ENCODE results near the gene CARHSP1.

CARHSP1 gene

DNA sequence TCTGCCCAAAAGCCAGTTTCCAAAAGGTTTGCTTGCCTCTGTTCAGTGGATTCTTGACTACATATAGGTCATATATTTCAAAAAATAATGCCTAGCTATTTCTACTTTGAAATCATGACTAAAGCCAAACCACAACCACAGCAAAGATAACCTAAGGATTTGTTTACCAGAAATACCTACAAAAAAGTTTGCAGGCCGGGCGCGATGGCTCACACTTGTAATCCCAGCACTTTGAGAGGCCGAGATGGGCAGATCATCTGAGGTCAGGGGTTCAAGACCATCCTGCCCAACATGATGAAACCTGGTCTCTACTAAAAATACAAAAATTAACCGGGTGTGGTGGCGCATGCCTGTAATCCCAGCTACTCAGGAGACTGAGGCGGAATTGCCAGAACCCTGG, 15.2 kb downstream of the CARHSP1 start:
- peaks cover 8% of the 10 kb centered on the region; the same call in 1 of the 2 replicates for H3K79me2 ChIP-seq (ENCODE audit: insufficient read depth, low read length)
- TF ChIP-seq EZH2phosphoT487 (IDR thresholded peaks at IDR 0.05; ENCODE audit: borderline replicate concordance) (no peak), CTCF (conservative IDR thresholded peaks at IDR 0.05; ENCODE audit: low read length) (no peak)
- H3K36me3 ChIP-seq (ENCODE audit: insufficient read depth, low read length), result peaks cover 68% of the 10 kb centered on the region; the same call in 1 of the 2 replicates

DNA sequence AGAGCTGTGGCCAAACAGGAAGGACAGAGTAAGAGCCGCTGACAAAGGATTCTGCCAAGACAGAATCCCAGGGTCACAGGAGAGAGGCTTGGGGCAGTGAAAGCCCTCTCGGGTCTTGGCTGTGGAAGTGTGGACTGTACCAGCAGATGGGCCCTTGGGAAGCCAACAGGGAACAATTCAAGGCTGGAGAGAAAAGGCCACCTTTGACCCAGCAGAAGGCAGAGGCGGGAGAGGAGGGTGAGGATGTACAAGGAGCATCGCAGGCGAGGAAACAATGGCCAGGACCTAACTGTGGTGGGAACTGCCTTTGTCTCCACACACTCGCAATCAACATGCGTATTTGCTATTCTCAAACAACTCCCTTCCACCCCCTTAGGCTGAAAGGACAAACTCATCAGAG, 15.7 kb downstream of the CARHSP1 start:
- no peak overlapping the region for H3K4me3 ChIP-seq (ENCODE audit: low read length, poor library complexity, severe bottlenecking)
- no peak overlapping the region for H3K4me2 ChIP-seq (ENCODE audit: low read depth, low read length, poor library complexity, severe bottlenecking)
- H3K4me1 ChIP-seq (ENCODE audit: insufficient read depth, low read length, poor library complexity, severe bottlenecking), result no peaks in the 10 kb centered on the region
- H3K9me3 ChIP-seq (ENCODE audit: insufficient read depth, low read depth, low read length), result no peaks in the 10 kb centered on the region
- no peaks in the 10 kb centered on the region for H3F3A ChIP-seq (ENCODE audit: low read depth)
- no peak overlapping the region for H3K9ac ChIP-seq (ENCODE audit: low read depth, low read length, poor library complexity, severe bottlenecking)
- no peak overlapping the region for H2AFZ ChIP-seq (ENCODE audit: low read length)
- H3K79me2 ChIP-seq (ENCODE audit: insufficient read depth, low read length), result peaks cover 3% of the 10 kb centered on the region; the same call in 1 of the 2 replicates
- H3K9me2 ChIP-seq (replicated peaks; ENCODE audit: low read depth, low read length), result no peaks in the 10 kb centered on the region
- H4K20me1 ChIP-seq (ENCODE audit: insufficient read depth, low read length, poor library complexity, severe bottlenecking), result no peaks in the 10 kb centered on the region
- TF ChIP-seq EZH2phosphoT487 (IDR thresholded peaks at IDR 0.05; ENCODE audit: borderline replicate concordance) (no peak), CTCF (conservative IDR thresholded peaks at IDR 0.05; ENCODE audit: low read length) (no peak)
- H3K36me3 ChIP-seq (ENCODE audit: insufficient read depth, low read length), result peaks cover 63% of the 10 kb centered on the region; the same call in 1 of the 2 replicates
- H3K27me3 ChIP-seq (ENCODE audit: insufficient read depth, low read length, poor library complexity, severe bottlenecking), result no peaks in the 10 kb centered on the region

More for the DNA sequence above, 15.2 kb downstream of the CARHSP1 start:
- Histone ChIP-seq H4K20me1 (ENCODE audit: insufficient read depth, low read length, poor library complexity, severe bottlenecking) (no peaks in the 10 kb centered on the region), H3K27me3 (ENCODE audit: insufficient read depth, low read length, poor library complexity, severe bottlenecking) (no peaks in the 10 kb centered on the region), H3K4me3 (ENCODE audit: low read length, poor library complexity, severe bottlenecking) (no peak overlapping the region), H3F3A (ENCODE audit: low read depth) (no peaks in the 10 kb centered on the region), H3K9me2 (replicated peaks; ENCODE audit: low read depth, low read length) (no peaks in the 10 kb centered on the region), H3K9me3 (ENCODE audit: insufficient read depth, low read depth, low read length) (no peaks in the 10 kb centered on the region), H3K4me2 (ENCODE audit: low read depth, low read length, poor library complexity, severe bottlenecking) (no peak overlapping the region), H3K9ac (ENCODE audit: low read depth, low read length, poor library complexity, severe bottlenecking) (no peak overlapping the region), H2AFZ (ENCODE audit: low read length) (no peak overlapping the region), H3K4me1 (ENCODE audit: insufficient read depth, low read length, poor library complexity, severe bottlenecking) (no peaks in the 10 kb centered on the region)

- Histone ChIP-seq H3K4me3 (ENCODE audit: low read length, poor library complexity, severe bottlenecking) (no peak overlapping the region), H3K9ac (ENCODE audit: low read depth, low read length, poor library complexity, severe bottlenecking) (no peak overlapping the region), H3K9me3 (ENCODE audit: insufficient read depth, low read depth, low read length) (no peaks in the 10 kb centered on the region), H3K9me2 (replicated peaks; ENCODE audit: low read depth, low read length) (no peaks in the 10 kb centered on the region), H3F3A (ENCODE audit: low read depth) (no peaks in the 10 kb centered on the region), H4K20me1 (ENCODE audit: insufficient read depth, low read length, poor library complexity, severe bottlenecking) (no peaks in the 10 kb centered on the region), H2AFZ (ENCODE audit: low read length) (no peak overlapping the region), H3K4me1 (ENCODE audit: insufficient read depth, low read length, poor library complexity, severe bottlenecking) (no peaks in the 10 kb centered on the region), H3K4me2 (ENCODE audit: low read depth, low read length, poor library complexity, severe bottlenecking) (no peak overlapping the region), H3K79me2 (ENCODE audit: insufficient read depth, low read length) (no peaks in the 10 kb centered on the region), H3K36me3 (ENCODE audit: insufficient read depth, low read length) (peaks cover 59% of the 10 kb centered on the region; the same call in 1 of the 2 replicates), H3K27me3 (ENCODE audit: insufficient read depth, low read length, poor library complexity, severe bottlenecking) (no peaks in the 10 kb centered on the region)
- no peak for TF ChIP-seq CTCF (conservative IDR thresholded peaks at IDR 0.05; ENCODE audit: low read length)
- no peak for TF ChIP-seq EZH2phosphoT487 (IDR thresholded peaks at IDR 0.05; ENCODE audit: borderline replicate concordance)
These were observed 16.3 kb downstream of the CARHSP1 start for GRCh38 chr16:8852534-8852933.

Measured in Loucy (cell line).